ENCODE data around the gene FTO.

Gene FTO

GRCh38 chr16:54062361-54063278 lies 358.7 kb downstream of the FTO start:
- no peak for DNase-seq

GRCh38 chr16:54063279-54063773 lies 359.4 kb downstream of the FTO start:
- DNase-seq, result no peak

GRCh38 chr16:54066451-54067105 lies 362.6 kb downstream of the FTO start:
- DNase-seq, result no peak

- no peak for DNase-seq
Measured at GRCh38 chr16:54067322-54068065, 363.5 kb downstream of the FTO start.

- no peak for DNase-seq
Measured at GRCh38 chr16:54068212-54068611, 364.3 kb downstream of the FTO start.

GRCh38 chr16:54069601-54070239 lies 365.8 kb downstream of the FTO start:
- no peak for DNase-seq

GRCh38 chr16:54070789-54071343 lies 366.9 kb downstream of the FTO start:
- no peak for DNase-seq

GRCh38 chr16:54071514-54071913 lies 367.6 kb downstream of the FTO start:
- DNase-seq, result no peak

- no peak for DNase-seq
Measured at GRCh38 chr16:54072237-54072636, 368.3 kb downstream of the FTO start.

GRCh38 chr16:54073356-54073755 lies 369.4 kb downstream of the FTO start:
- no peak for DNase-seq

- DNase-seq, result no peak
Measured at GRCh38 chr16:54075446-54075845, 371.5 kb downstream of the FTO start.

GRCh38 chr16:54076006-54076504 lies 372.1 kb downstream of the FTO start:
- no peak for DNase-seq

- DNase-seq, result no peak
Measured at GRCh38 chr16:54077050-54077821, 373.3 kb downstream of the FTO start.

- DNase-seq, result no peak
Measured at GRCh38 chr16:54080524-54081008, 376.6 kb downstream of the FTO start.

- no peak for DNase-seq
Measured at GRCh38 chr16:54086791-54087190, 382.8 kb downstream of the FTO start.

GRCh38 chr16:54090602-54091001 lies 386.6 kb downstream of the FTO start:
- DNase-seq, result no peak

GRCh38 chr16:54093281-54093680 lies 389.3 kb downstream of the FTO start:
- DNase-seq, result no peak

- no peak for DNase-seq
Measured at GRCh38 chr16:54094641-54095040, 390.7 kb downstream of the FTO start.

GRCh38 chr16:54096607-54097006 lies 392.7 kb downstream of the FTO start:
- no peak for DNase-seq

GRCh38 chr16:54097774-54098173 lies 393.8 kb downstream of the FTO start:
- DNase-seq, result no peak

- no peak for DNase-seq
Measured at GRCh38 chr16:54098247-54098646, 394.3 kb downstream of the FTO start.

Data from CD4-positive, alpha-beta T cell treated with Interleukin-4 for 4 hours (primary cell).